Activated CD8-positive, alpha-beta memory T cell treated with anti-CD3 and anti-CD28 coated beads, Interleukin-2, amount 10 ng/mL, durations not matched to agents 7 days and 5 days (primary cell): ENCODE data around the gene ADARB2. TPM values are rescaled to one million over a fixed set of nuclear protein-coding genes. Genes with fewer than 3 reads are reported as not detected.
"Not testable (repeated sequence)": the region's sequence is repeated elsewhere in the genome, so short reads cannot be mapped to it uniquely, and the experiment has no call there.

ENCODE experiments used
- ATAC-seq: fragments of 150-1000 bp; cut with Tn5 transposase; one replicate; pipeline ENCODE4 v1.10.0; 2021; ENCODE audit warnings: moderate library complexity
- CTCF ChIA-PET: fragments of 350-600 bp; sonication (Branson Sonifier 250); formaldehyde crosslinking; loops from one replicate; lab custom pipeline; 2021; ENCODE audit warnings: antibody characterized with exemption; lab: Charles Lee
- DNase-seq: peaks from one replicate; pipeline ENCODE4 v3.0.0-alpha.2; 2020
- H3K27ac Mint-ChIP-seq: one replicate; pipeline ENCODE4 v1.8.0; 2021; ENCODE audit warnings: mild to moderate bottlenecking, mixed read lengths
- H3K27me3 Mint-ChIP-seq: one replicate; pipeline ENCODE4 v1.8.0; 2021; ENCODE audit warnings: mixed read lengths
- H3K36me3 Mint-ChIP-seq: one replicate; pipeline ENCODE4 v1.8.0; 2021; ENCODE audit warnings: mild to moderate bottlenecking, mixed read lengths
- H3K4me1 Mint-ChIP-seq: one replicate; pipeline ENCODE4 v1.8.0; 2021; ENCODE audit warnings: mixed read lengths
- H3K4me3 Mint-ChIP-seq: one replicate; pipeline ENCODE4 v1.8.0; 2021; ENCODE audit warnings: mild to moderate bottlenecking, moderate library complexity, mixed read lengths
- H3K9me3 Mint-ChIP-seq: one replicate; pipeline ENCODE4 v1.8.0; 2022; ENCODE audit warnings: low read depth, mixed read lengths
- total RNA-seq, 2 experiments: library from RNA; stranded (reverse); gene quantifications; one replicate each; pipeline ENCODE4 v1.2.3, GENCODE V29; 2021

The ADARB2 gene
- total RNA-seq, 2 experiments from 2014 or later: not detected

DNA sequence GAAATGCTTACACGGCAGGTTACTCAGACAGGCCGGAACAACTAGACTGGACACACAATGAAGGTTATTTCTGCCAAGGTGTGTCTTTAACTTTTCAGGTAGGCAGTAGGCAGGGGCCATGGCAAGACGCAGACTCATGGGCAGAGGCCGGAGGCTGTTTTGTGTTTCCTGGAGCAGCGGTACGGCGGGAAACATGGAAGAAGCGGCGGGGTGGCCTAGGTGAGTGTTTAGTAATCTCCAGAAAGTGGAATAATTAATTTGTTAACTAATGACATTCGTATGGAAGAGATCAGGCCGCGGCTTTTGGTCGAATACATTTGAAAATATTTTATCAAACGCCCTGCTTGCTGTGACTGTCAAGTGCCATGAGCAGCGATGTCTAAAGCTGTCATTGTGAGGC is 403.3 kb downstream of the ADARB2 start:
- H3K4me3 Mint-ChIP-seq: no peak overlapping the region
- no peak for DNase-seq

DNA sequence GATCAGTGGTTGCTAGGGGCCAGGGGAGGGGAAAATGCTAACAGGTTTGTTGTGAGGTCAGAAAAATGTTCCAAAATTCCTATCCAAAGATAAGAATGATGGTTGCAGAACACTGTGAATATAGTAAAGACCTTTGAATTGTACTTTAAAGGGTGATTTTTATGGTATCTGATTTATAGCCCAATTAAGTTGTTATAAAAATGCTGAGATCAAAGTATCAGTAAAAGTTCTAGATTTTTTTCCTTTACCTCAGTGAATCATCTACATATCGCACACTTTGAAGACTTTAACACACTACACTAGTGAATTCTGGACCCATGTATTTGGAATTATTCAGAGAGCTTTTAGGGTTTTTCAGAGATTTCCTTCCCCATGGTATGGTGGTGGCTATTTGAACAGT is 405.8 kb downstream of the ADARB2 start:
- Mint-ChIP-seq H3K27ac (no peak overlapping the region), H3K4me1 (no peaks in the 10 kb centered on the region), H3K9me3 (no peaks in the 10 kb centered on the region), H3K4me3 (no peak overlapping the region), H3K27me3 (peaks cover 18% of the 10 kb centered on the region), H3K36me3 (no peaks in the 10 kb centered on the region)
- CTCF ChIA-PET: no interaction called here
- ATAC-seq (no peak), DNase-seq (no peak)

More for the DNA sequence above, 403.3 kb downstream of the ADARB2 start:
- ATAC-seq: no peak
- H3K9me3 Mint-ChIP-seq: no peaks in the 10 kb centered on the region
- no peaks in the 10 kb centered on the region for H3K4me1 Mint-ChIP-seq
- peaks cover 18% of the 10 kb centered on the region for H3K27me3 Mint-ChIP-seq
- CTCF ChIA-PET: no interaction called here
- H3K36me3 Mint-ChIP-seq: no peaks in the 10 kb centered on the region
- H3K27ac Mint-ChIP-seq: no peak overlapping the region

DNA sequence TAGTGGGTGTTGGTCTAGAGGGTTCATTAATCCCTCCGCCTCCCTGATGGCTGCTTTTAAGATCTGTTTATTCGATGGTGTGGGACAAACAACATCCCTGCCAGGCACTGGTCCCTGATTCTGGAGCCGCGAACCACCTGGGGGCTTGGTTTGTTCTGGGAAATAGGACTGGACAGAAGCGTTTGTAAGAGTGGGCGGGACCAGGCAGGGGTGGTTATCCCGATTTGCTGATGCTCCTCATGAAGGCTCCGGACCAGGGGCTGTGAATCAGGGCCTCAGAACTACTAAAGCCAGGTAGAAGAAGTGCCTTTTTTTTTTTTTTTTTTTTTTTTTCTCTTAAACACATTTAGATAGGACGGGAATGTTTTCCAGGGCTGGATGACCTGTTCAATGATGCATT is 407.7 kb downstream of the ADARB2 start:
- ATAC-seq (no peak), DNase-seq (no peak)
- no peaks in the 10 kb centered on the region for H3K36me3 Mint-ChIP-seq
- H3K9me3 Mint-ChIP-seq: no peaks in the 10 kb centered on the region
- H3K4me3 Mint-ChIP-seq: no peak overlapping the region
- H3K27ac Mint-ChIP-seq: no peak overlapping the region
- CTCF ChIA-PET: no interaction called here
- peaks cover 14% of the 10 kb centered on the region for H3K27me3 Mint-ChIP-seq
- no peaks in the 10 kb centered on the region for H3K4me1 Mint-ChIP-seq

DNA sequence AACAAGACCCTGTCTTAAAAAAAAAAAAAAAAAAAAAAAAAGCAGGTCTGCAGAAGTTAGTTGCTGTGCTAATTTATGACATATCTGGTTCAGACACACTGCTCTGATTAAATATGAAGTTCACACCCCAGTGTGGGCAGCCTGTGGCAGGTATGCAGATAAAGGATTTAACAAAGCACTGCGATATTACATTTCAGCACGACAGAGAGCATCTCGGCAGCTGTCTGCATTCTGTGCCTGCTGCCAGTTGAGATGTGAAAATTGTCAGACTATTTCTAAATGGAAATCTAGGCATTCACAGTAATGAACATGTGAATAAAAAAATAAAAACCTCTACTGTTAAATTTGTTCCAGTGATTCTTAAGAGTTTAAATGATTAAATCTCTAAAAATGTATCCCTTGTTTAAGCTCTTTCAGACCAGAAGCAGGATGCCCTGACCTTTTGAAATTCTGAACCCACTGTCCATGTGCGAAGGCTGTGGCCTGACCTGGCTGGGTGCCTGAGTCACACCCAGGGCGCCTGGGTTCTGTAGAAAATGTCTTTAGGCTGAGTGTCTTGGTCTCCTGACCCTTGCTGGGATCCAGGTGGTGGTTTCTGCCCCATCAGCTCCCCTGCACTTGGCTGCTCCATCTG is 408.2 kb downstream of the ADARB2 start:
- H3K27ac Mint-ChIP-seq: no peak overlapping the region
- CTCF ChIA-PET: no interaction called here
- no peaks in the 10 kb centered on the region for H3K36me3 Mint-ChIP-seq
- H3K4me1 Mint-ChIP-seq: no peaks in the 10 kb centered on the region
- no peaks in the 10 kb centered on the region for H3K9me3 Mint-ChIP-seq
- no peak for DNase-seq
- peaks cover 14% of the 10 kb centered on the region for H3K27me3 Mint-ChIP-seq
- no peak for ATAC-seq
- H3K4me3 Mint-ChIP-seq: no peak overlapping the region

DNA sequence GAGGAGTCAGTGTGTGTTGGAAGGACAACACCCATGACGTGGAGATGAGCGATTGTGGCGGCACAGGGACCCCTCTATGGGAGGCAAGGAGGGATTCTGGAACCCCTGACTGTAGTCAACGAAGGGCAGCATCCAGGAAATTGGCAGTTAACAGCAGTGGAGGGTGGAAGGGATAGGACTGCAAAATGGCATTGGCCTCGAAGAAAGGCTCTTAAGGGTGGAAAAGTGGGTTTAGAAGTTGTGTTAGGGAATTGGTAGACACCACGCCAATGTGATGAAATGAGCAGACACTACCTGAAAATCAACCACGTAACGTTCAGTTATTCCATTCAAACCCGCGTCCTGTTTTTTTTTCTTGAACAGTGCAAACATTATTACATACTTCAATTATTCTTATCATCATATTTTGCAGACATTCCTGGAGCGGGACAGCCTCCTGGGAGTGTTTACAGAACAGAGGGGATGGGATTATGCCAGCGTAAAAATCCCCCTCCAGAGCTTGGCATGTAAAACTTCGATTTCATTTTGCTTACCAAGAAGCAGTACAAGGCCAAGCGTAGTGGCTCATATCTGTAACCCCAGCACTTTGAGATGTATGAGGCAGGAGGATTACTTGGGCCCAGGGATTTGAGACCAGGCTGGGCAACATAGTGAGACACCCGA is 409.0 kb downstream of the ADARB2 start:
- no peak overlapping the region for H3K27ac Mint-ChIP-seq
- no peak for ATAC-seq
- CTCF ChIA-PET: no interaction called here
- H3K27me3 Mint-ChIP-seq: peaks cover 17% of the 10 kb centered on the region
- no peak overlapping the region for H3K4me3 Mint-ChIP-seq
- peaks cover 4% of the 10 kb centered on the region for H3K4me1 Mint-ChIP-seq
- no peak for DNase-seq
- H3K36me3 Mint-ChIP-seq: no peaks in the 10 kb centered on the region
- no peaks in the 10 kb centered on the region for H3K9me3 Mint-ChIP-seq

GRCh38 chr10:1327759-1328158 is 409.6 kb downstream of the ADARB2 start:
- H3K27me3 Mint-ChIP-seq: peaks cover 16% of the 10 kb centered on the region
- H3K4me1 Mint-ChIP-seq: peaks cover 4% of the 10 kb centered on the region
- DNase-seq: no peak
- H3K27ac Mint-ChIP-seq: no peak overlapping the region
- no peak for ATAC-seq
- CTCF ChIA-PET: no interaction called here
- H3K36me3 Mint-ChIP-seq: no peaks in the 10 kb centered on the region
- H3K4me3 Mint-ChIP-seq: no peak overlapping the region
- no peaks in the 10 kb centered on the region for H3K9me3 Mint-ChIP-seq

- not testable (repeated sequence) for H3K36me3 Mint-ChIP-seq
Measured at GRCh38 chr10:1326514-1326913, 410.8 kb downstream of the ADARB2 start.

GRCh38 chr10:1324903-1325302 is 412.4 kb downstream of the ADARB2 start:
- Mint-ChIP-seq H3K27me3 (peaks cover 15% of the 10 kb centered on the region), H3K9me3 (no peaks in the 10 kb centered on the region), H3K36me3 (no peaks in the 10 kb centered on the region), H3K27ac (no peak overlapping the region), H3K4me1 (peaks cover 4% of the 10 kb centered on the region), H3K4me3 (no peak overlapping the region)
- CTCF ChIA-PET: no interaction called here
- no peak for ATAC-seq
- DNase-seq: no peak

More at GRCh38 chr10:1326514-1326913, 410.8 kb downstream of the ADARB2 start:
- H3K4me3 Mint-ChIP-seq, CTCF ChIA-PET, H3K27ac Mint-ChIP-seq, ATAC-seq, H3K9me3 Mint-ChIP-seq, DNase-seq, H3K4me1 Mint-ChIP-seq: not testable (repeated sequence)
- H3K27me3 Mint-ChIP-seq: peaks cover 19% of the 10 kb centered on the region

DNA sequence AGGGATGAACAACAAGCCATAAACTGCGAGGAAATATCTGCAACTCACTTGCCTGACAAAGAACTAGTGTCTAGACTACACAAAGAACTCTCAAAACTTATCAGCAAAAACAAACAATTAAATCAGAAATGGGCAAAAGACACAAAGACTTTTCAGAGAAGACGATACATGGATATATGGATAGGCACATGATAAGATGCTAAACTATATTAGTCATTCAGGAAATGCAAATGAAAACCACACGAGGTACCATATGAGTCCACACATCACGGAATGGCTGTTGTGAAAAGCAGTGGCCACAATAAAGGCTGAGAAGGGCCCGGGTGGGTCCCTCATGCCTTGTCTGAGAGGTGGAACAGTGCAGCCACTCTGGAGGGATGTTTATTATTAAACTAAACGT is 413.4 kb downstream of the ADARB2 start:
- Mint-ChIP-seq H3K4me1 (peaks cover 4% of the 10 kb centered on the region), H3K27ac (no peak overlapping the region), H3K36me3 (no peaks in the 10 kb centered on the region), H3K4me3 (no peak overlapping the region), H3K9me3 (no peaks in the 10 kb centered on the region), H3K27me3 (peaks cover 15% of the 10 kb centered on the region)
- no peak for ATAC-seq
- DNase-seq: no peak
- CTCF ChIA-PET: no interaction called here

GRCh38 chr10:1320739-1321320 is 416.5 kb downstream of the ADARB2 start:
- H3K9me3 Mint-ChIP-seq: no peaks in the 10 kb centered on the region
- H3K4me1 Mint-ChIP-seq: peaks cover 4% of the 10 kb centered on the region
- H3K27me3 Mint-ChIP-seq: peaks cover 15% of the 10 kb centered on the region
- no peak for ATAC-seq
- no peaks in the 10 kb centered on the region for H3K36me3 Mint-ChIP-seq
- no peak for DNase-seq
- no peak overlapping the region for H3K27ac Mint-ChIP-seq
- no peak overlapping the region for H3K4me3 Mint-ChIP-seq
- CTCF ChIA-PET: no interaction called here

DNA sequence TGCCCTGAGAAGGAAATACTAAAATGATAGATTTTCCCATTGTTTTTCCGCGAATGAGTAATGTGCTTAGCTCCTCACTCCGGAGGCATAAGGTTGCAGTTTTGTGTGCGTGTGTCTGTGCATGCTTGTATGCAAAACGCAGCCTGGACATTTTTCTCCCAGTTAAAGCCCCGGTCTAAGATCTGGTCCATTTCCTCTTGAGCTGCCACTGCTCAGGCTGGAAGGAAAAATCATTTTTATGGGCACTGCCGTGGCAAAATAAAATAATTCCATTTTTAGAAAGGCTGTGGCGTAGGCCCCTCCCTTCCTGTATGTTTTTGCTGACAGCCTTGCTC is 420.5 kb downstream of the ADARB2 start:
- no peak for DNase-seq
- no peaks in the 10 kb centered on the region for H3K4me1 Mint-ChIP-seq
- CTCF ChIA-PET: no interaction called here
- ATAC-seq: no peak
- H3K4me3 Mint-ChIP-seq: no peak overlapping the region
- no peaks in the 10 kb centered on the region for H3K36me3 Mint-ChIP-seq
- no peak overlapping the region for H3K27ac Mint-ChIP-seq
- peaks cover 5% of the 10 kb centered on the region for H3K27me3 Mint-ChIP-seq
- no peaks in the 10 kb centered on the region for H3K9me3 Mint-ChIP-seq

GRCh38 chr10:1316121-1316808 is 421.1 kb downstream of the ADARB2 start:
- ATAC-seq (no peak), DNase-seq (no peak)
- CTCF ChIA-PET: no interaction called here
- H3K9me3 Mint-ChIP-seq: no peaks in the 10 kb centered on the region
- H3K4me3 Mint-ChIP-seq: no peak overlapping the region
- no peak overlapping the region for H3K27ac Mint-ChIP-seq
- H3K27me3 Mint-ChIP-seq: peaks cover 2% of the 10 kb centered on the region
- no peaks in the 10 kb centered on the region for H3K36me3 Mint-ChIP-seq
- no peaks in the 10 kb centered on the region for H3K4me1 Mint-ChIP-seq

- DNase-seq: no peak
- Mint-ChIP-seq H3K36me3 (no peaks in the 10 kb centered on the region), H3K9me3 (no peaks in the 10 kb centered on the region), H3K27ac (no peak overlapping the region), H3K4me1 (no peaks in the 10 kb centered on the region), H3K4me3 (no peak overlapping the region), H3K27me3 (no peaks in the 10 kb centered on the region)
- no peak for ATAC-seq
- CTCF ChIA-PET: no interaction called here
Measured at GRCh38 chr10:1315178-1315577, 422.1 kb downstream of the ADARB2 start.

- H3K9me3 Mint-ChIP-seq: peaks cover 2% of the 10 kb centered on the region
- CTCF ChIA-PET: no interaction called here
- H3K27me3 Mint-ChIP-seq: no peaks in the 10 kb centered on the region
- no peaks in the 10 kb centered on the region for H3K36me3 Mint-ChIP-seq
- no peaks in the 10 kb centered on the region for H3K4me1 Mint-ChIP-seq
- ATAC-seq (no peak), DNase-seq (no peak)
- H3K4me3 Mint-ChIP-seq: no peak overlapping the region
- H3K27ac Mint-ChIP-seq: no peak overlapping the region
Measured at GRCh38 chr10:1311726-1312125, 425.6 kb downstream of the ADARB2 start.
